Keratinocyte (primary cell): ENCODE data around the gene MGAT2. TPM values are rescaled to one million over a fixed set of nuclear protein-coding genes. Genes with fewer than 3 reads are reported as not detected.

Experiments used
- DNase-seq: peaks from one replicate; pipeline ENCODE4 v3.0.0-alpha.2; 2011; ENCODE audit warnings: low read depth, missing footprints, low spot score
- FAIRE-seq: peaks from 2 replicates; lab custom pipeline; 2011; peaks lifted over from hg19 to GRCh38; lab: Jason Lieb, UNC
- H2AFZ ChIP-seq: 2 replicates; pipeline ENCODE4 v1.6.0; 2012; ENCODE audit warnings: low read length, control low read depth, inconsistent platforms; ENCODE audit not compliant: control insufficient read depth
- H3K27ac ChIP-seq: 2 replicates; pipeline ENCODE4 v1.5.1; 2011; ENCODE audit warnings: low read length; ENCODE audit not compliant: control insufficient read depth, insufficient read depth
- H3K27me3 ChIP-seq: 3 replicates; pipeline ENCODE4 v1.6.0; 2011; ENCODE audit warnings: low read length; ENCODE audit not compliant: control insufficient read depth, insufficient read depth; ENCODE audit errors: extremely low read depth
- H3K36me3 ChIP-seq, 2 experiments: 2 replicates in 1 of 2; 3 replicates in 1 of 2; pipeline ENCODE4 v1.5.1; 2011; ENCODE audit warnings: low read length in 2 of 2, mild to moderate bottlenecking in 1 of 2; ENCODE audit not compliant: control insufficient read depth in 2 of 2, insufficient read depth in 2 of 2; ENCODE audit errors: extremely low read depth in 1 of 2
- H3K4me1 ChIP-seq: 3 replicates; pipeline ENCODE4 v1.5.1; 2011; ENCODE audit warnings: low read length; ENCODE audit not compliant: control insufficient read depth, insufficient read depth; ENCODE audit errors: extremely low read depth
- H3K4me2 ChIP-seq: 3 replicates; pipeline ENCODE4 v1.6.0; 2011; ENCODE audit warnings: low read depth, low read length; ENCODE audit not compliant: control insufficient read depth, insufficient read depth; ENCODE audit errors: extremely low read depth
- H3K4me3 ChIP-seq, 3 experiments: fragments of 200-600 bp in 1 of 3; sonication (generic) in 1 of 3; 2 replicates in 2 of 3; 3 replicates in 1 of 3; pipeline ENCODE4 v1.5.1; 2011 to 2016; ENCODE audit warnings: low read length in 3 of 3, mild to moderate bottlenecking in 3 of 3, control low read depth in 2 of 3, inconsistent platforms in 1 of 3, low read depth in 1 of 3, mixed read lengths in 1 of 3, mixed run types in 1 of 3, moderate library complexity in 1 of 3; ENCODE audit not compliant: control insufficient read depth in 2 of 3, insufficient read depth in 2 of 3; ENCODE audit errors: extremely low read depth in 1 of 3
- H3K79me2 ChIP-seq: 2 replicates; pipeline ENCODE4 v1.6.0; 2012; ENCODE audit warnings: low read length; ENCODE audit not compliant: control insufficient read depth, insufficient read depth
- H3K9ac ChIP-seq: 3 replicates; pipeline ENCODE4 v1.6.0; 2011; ENCODE audit warnings: low read length; ENCODE audit not compliant: control insufficient read depth, insufficient read depth; ENCODE audit errors: extremely low read depth
- H3K9me1 ChIP-seq: 3 replicates; pipeline ENCODE4 v1.6.0; 2011; ENCODE audit warnings: low read length; ENCODE audit not compliant: control insufficient read depth, insufficient read depth; ENCODE audit errors: extremely low read depth
- H3K9me3 ChIP-seq: 2 replicates; pipeline ENCODE4 v1.5.1; 2012; ENCODE audit warnings: low read depth, low read length; ENCODE audit not compliant: control insufficient read depth
- H4K20me1 ChIP-seq: 3 replicates; pipeline ENCODE4 v1.6.0; 2011; ENCODE audit warnings: low read length; ENCODE audit not compliant: control insufficient read depth, insufficient read depth; ENCODE audit errors: extremely low read depth
- CTCF ChIP-seq, 3 experiments: IDR thresholded peaks in 1 of 3; conservative IDR thresholded peaks in 1 of 3; optimal IDR thresholded peaks in 1 of 3; 2 replicates in 2 of 3; 3 replicates in 1 of 3; pipeline versions ENCODE3 to v1.5.1; 2011; ENCODE audit warnings: low read length in 3 of 3, mild to moderate bottlenecking in 3 of 3, moderate library complexity in 2 of 3, control low read depth in 1 of 3, inconsistent platforms in 1 of 3; ENCODE audit not compliant: insufficient read depth in 2 of 3; ENCODE audit errors: extremely low read depth in 1 of 3
- EZH2 ChIP-seq: IDR thresholded peaks from one replicate; pipeline ENCODE4 v1.6.1; 2012; ENCODE audit warnings: inconsistent platforms, mild to moderate bottlenecking, low read length, moderate library complexity
- dilution Hi-C: fragments of 300-500 bp; cut with MboI; formaldehyde crosslinking; loops from one replicate; pipeline ENCODE4 v1.7.0; 2020; ENCODE audit warnings: low sequenced_read_pairs; ENCODE audit not compliant: extremely low pct_ligation_motif_present
- polyA plus RNA-seq, 5 experiments: library from polyadenylated mRNA; depleted of rRNA in 3 of 5; stranded (reverse) in 3 of 5; stranded (forward) in 1 of 5; unstranded in 1 of 5; fragments of >200 nt; gene quantifications; 1 replicate in 1 of 5; 2 replicates in 3 of 5; 3 replicates in 1 of 5; pipeline versions ENCODE4 v1.2.1 to v1.2.3, GENCODE V29; 2011 to 2012; ENCODE audit warnings: missing spikeins in 2 of 5, low read depth in 1 of 5, low replicate concordance in 1 of 5
- small RNA-seq, 3 experiments: library from RNA; depleted of rRNA; stranded (forward); fragments of <200 nt; gene quantifications; one replicate each; pipeline ENCODE3, GENCODE V24; 2012; ENCODE audit warnings: low read depth in 3 of 3, low replicate concordance in 1 of 3; ENCODE audit not compliant: insufficient read length in 3 of 3

MGAT2 gene
- polyA plus RNA-seq, 1 donor (not counting 4 experiments of a cell fraction or from before 2014, with no cell fraction given) = 24.0 TPM

GRCh38 chr14:49659526-49660455, 39.2 kb downstream of the MGAT2 start:
- no peak for TF ChIP-seq EZH2
- no peak for TF ChIP-seq CTCF (optimal IDR thresholded peaks at IDR 0.05 in 1 of 3, IDR thresholded peaks at IDR 0.05 in 1 of 3, conservative IDR thresholded peaks at IDR 0.05 in 1 of 3; ENCODE audit: extremely low read depth in 1 of 3, insufficient read depth in 2 of 3, low read length in 3 of 3)
- Histone ChIP-seq H2AFZ (no peak overlapping the region), H3K79me2 (no peaks in the 10 kb centered on the region), H3K4me1 (peaks cover 2% of the 10 kb centered on the region), H3K27ac (peak overlapping the region; percentile 44), H3K27me3 (no peaks in the 10 kb centered on the region), H3K36me3 (no peaks in the 10 kb centered on the region), H3K4me2 (no peak overlapping the region), H3K4me3 (no peak overlapping the region), H3K9ac (no peak overlapping the region), H3K9me1 (no peaks in the 10 kb centered on the region), H4K20me1 (no peaks in the 10 kb centered on the region), H3K9me3 (no peaks in the 10 kb centered on the region)
- dilution Hi-C loops = no loop called here
- no peak for DNase-seq
- FAIRE-seq = no peak

DNA sequence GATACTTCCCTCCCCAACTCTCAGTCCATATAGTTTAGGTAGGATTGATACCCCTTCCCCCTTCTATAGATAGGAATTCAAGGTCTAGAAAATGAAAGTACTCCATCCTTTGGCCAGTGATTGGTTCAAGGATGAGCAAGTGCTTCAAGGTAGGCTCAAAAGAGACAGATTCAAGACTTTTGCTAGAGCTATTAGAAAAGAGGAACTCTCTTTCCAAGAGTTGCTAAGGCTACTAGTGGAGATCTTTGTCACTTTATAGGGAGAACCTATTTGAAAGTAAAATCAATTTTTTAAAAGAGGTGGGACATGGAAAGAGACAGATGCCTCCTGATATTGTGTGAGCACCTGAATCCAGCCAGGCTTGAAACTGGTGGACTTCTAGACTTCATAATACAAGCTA, 49.9 kb downstream of the MGAT2 start:
- H3K9me1 ChIP-seq = no peaks in the 10 kb centered on the region
- dilution Hi-C loops = no loop called here
- no peak for FAIRE-seq

More for the DNA sequence above, 49.9 kb downstream of the MGAT2 start:
- TF ChIP-seq EZH2 (no peak), CTCF (optimal IDR thresholded peaks at IDR 0.05 in 1 of 3, IDR thresholded peaks at IDR 0.05 in 1 of 3, conservative IDR thresholded peaks at IDR 0.05 in 1 of 3; ENCODE audit: extremely low read depth in 1 of 3, insufficient read depth in 2 of 3, low read length in 3 of 3) (no peak)
- no peaks in the 10 kb centered on the region for H4K20me1 ChIP-seq
- H3K4me1 ChIP-seq = no peaks in the 10 kb centered on the region
- H3K4me2 ChIP-seq = no peak overlapping the region
- no peaks in the 10 kb centered on the region for H3K27me3 ChIP-seq
- no peak for DNase-seq
- no peaks in the 10 kb centered on the region for H3K9me3 ChIP-seq
- H3K4me3 ChIP-seq = no peak overlapping the region
- no peaks in the 10 kb centered on the region for H3K79me2 ChIP-seq
- H2AFZ ChIP-seq = no peak overlapping the region
- no peak overlapping the region for H3K27ac ChIP-seq
- no peaks in the 10 kb centered on the region for H3K36me3 ChIP-seq
- no peak overlapping the region for H3K9ac ChIP-seq

Small RNA genes within 50 kb of the gene (small RNA-seq; reads per million reads assigned to genes)
- gene AL139099.3 (0 reads per million in 3 experiments), gene AL139099.4 (0 reads per million in 3 experiments), gene RF00019 (0 reads per million in 3 experiments)

Other genes starting within 250 kb of the MGAT2 start
- gene RPS29, start 34.4 kb upstream of the MGAT2 start, polyA plus RNA-seq = 3,884 to 7,725 TPM (median 4,926 TPM) in 3 replicates
- gene LRR1, start 21.9 kb upstream of the MGAT2 start, polyA plus RNA-seq = 10.9 to 22.7 TPM (median 14.1 TPM) in 3 replicates
- gene RPL36AL, start 173 bp upstream of the MGAT2 start, polyA plus RNA-seq = 185 to 407 TPM (median 327 TPM) in 3 replicates
- gene DNAAF2, start 14.4 kb downstream of the MGAT2 start, polyA plus RNA-seq = 6.5 to 9.5 TPM (median 6.9 TPM) in 3 replicates
- gene POLE2, start 67.4 kb downstream of the MGAT2 start, polyA plus RNA-seq = 4.0 to 14.1 TPM (median 8.4 TPM) in 3 replicates
- gene KLHDC1, start 72.3 kb downstream of the MGAT2 start, polyA plus RNA-seq = 0.48 to 0.54 TPM (median 0.50 TPM) in 3 replicates
- gene KLHDC2, start 147.4 kb downstream of the MGAT2 start, polyA plus RNA-seq = 17.7 to 34.0 TPM (median 29.7 TPM) in 3 replicates
- gene NEMF, start 232.0 kb downstream of the MGAT2 start, polyA plus RNA-seq = 25.7 to 55.1 TPM (median 35.8 TPM) in 3 replicates